B cell (primary cell): Measurements from ENCODE around the gene LAMA3. TPM values are rescaled to one million over a fixed set of nuclear protein-coding genes. Genes with fewer than 3 reads are reported as not detected.

ENCODE experiments used
- ATAC-seq: fragments of 200-7000 bp; cut with Tn5 transposase; one replicate; pipeline ENCODE4 v1.10.0; 2021; ENCODE audit warnings: low read depth, mild to moderate bottlenecking, moderate number of reproducible peaks, moderate library complexity
- CTCF ChIA-PET: fragments of 350-600 bp; sonication (Branson Sonifier 250); formaldehyde crosslinking; loops from one replicate; lab custom pipeline; 2021; ENCODE audit warnings: antibody characterized with exemption, inconsistent platforms; lab: Charles Lee
- POLR2A ChIA-PET: fragments of 350-600 bp; sonication (Branson Sonifier 250); formaldehyde crosslinking; loops from one replicate; lab custom pipeline; 2021; ENCODE audit warnings: antibody characterized with exemption; lab: Charles Lee
- DNase-seq: peaks from one replicate; pipeline ENCODE4 v3.0.0; 2013
- H2AFZ ChIP-seq: 2 replicates; pipeline ENCODE4 v1.6.1; 2012; ENCODE audit warnings: mild to moderate bottlenecking, low read depth, low read length; ENCODE audit not compliant: insufficient read depth, poor library complexity, severe bottlenecking
- H3K27ac ChIP-seq, 2 donors: 1 replicate in 1 of 2; 2 replicates in 1 of 2; pipeline ENCODE4 v1.5.1; 2012 to 2013; ENCODE audit warnings: low read length in 2 of 2, mild to moderate bottlenecking in 2 of 2, moderate library complexity in 1 of 2
- H3K27me3 ChIP-seq, 4 experiments: fragments of 200-600 bp in 1 of 4; sonication (generic) in 1 of 4; replicated peaks in 1 of 4; 1 replicate in 2 of 4; 2 replicates in 2 of 4; pipeline versions ENCODE4 v1.6.1 to v1.7.0; 2013 to 2016; ENCODE audit warnings: low read length in 3 of 4, mild to moderate bottlenecking in 2 of 4, mixed read lengths in 1 of 4, moderate library complexity in 1 of 4; ENCODE audit not compliant: insufficient read depth in 4 of 4, control insufficient read depth in 3 of 4; ENCODE audit errors: control extremely low read depth in 1 of 4
- H3K36me3 ChIP-seq, 2 experiments: replicated peaks in 1 of 2; 1 replicate in 1 of 2; 2 replicates in 1 of 2; pipeline versions ENCODE4 v1.6.1 to v1.7.1; 2013; ENCODE audit warnings: low read length in 1 of 2; ENCODE audit not compliant: insufficient read depth in 2 of 2, control insufficient read depth in 1 of 2; ENCODE audit errors: control extremely low read depth in 1 of 2, extremely low read depth in 1 of 2
- H3K4me1 ChIP-seq, 2 donors: fragments of 200-600 bp in 1 of 2; sonication (generic) in 1 of 2; 1 replicate in 1 of 2; 2 replicates in 1 of 2; pipeline versions ENCODE4 v1.5.1 to v1.6.1; 2013 to 2017; ENCODE audit warnings: low read length in 2 of 2; ENCODE audit not compliant: control insufficient read depth in 2 of 2, insufficient read depth in 2 of 2
- H3K4me2 ChIP-seq: replicated peaks from 2 replicates; pipeline ENCODE3; 2012; ENCODE audit warnings: mild to moderate bottlenecking, low read depth, low read length; ENCODE audit not compliant: poor library complexity, severe bottlenecking
- H3K4me3 ChIP-seq, 5 experiments: fragments of 200-600 bp in 1 of 5; sonication (generic) in 1 of 5; 1 replicate in 3 of 5; 2 replicates in 2 of 5; pipeline versions ENCODE4 v1.5.1 to v1.7.0; 2011 to 2016; ENCODE audit warnings: low read length in 4 of 5, mild to moderate bottlenecking in 4 of 5, low read depth in 2 of 5, control low read depth in 1 of 5, moderate library complexity in 1 of 5; ENCODE audit not compliant: insufficient read depth in 1 of 5; ENCODE audit errors: control extremely low read depth in 1 of 5, extremely low read depth in 1 of 5
- H3K79me2 ChIP-seq: fragments of 200-600 bp; sonication (generic); one replicate; pipeline ENCODE4 v1.6.0; 2016; ENCODE audit warnings: low read length; ENCODE audit not compliant: control insufficient read depth, insufficient read depth
- H3K9ac ChIP-seq: fragments of 200-600 bp; sonication (generic); 2 replicates; pipeline ENCODE4 v1.6.1; 2017; ENCODE audit warnings: mild to moderate bottlenecking, low read length, moderate library complexity
- H3K9me3 ChIP-seq, 3 donors: one replicate each; pipeline versions ENCODE4 v1.6.1 to v1.7.1; 2013; ENCODE audit warnings: low read length in 2 of 3; ENCODE audit not compliant: control insufficient read depth in 2 of 3, insufficient read depth in 1 of 3; ENCODE audit errors: control extremely low read depth in 1 of 3
- H4K20me1 ChIP-seq: 2 replicates; pipeline ENCODE4 v1.6.0; 2012; ENCODE audit warnings: mild to moderate bottlenecking, low read length; ENCODE audit not compliant: insufficient read depth, control insufficient read depth, poor library complexity, severe bottlenecking
- H3K27ac Mint-ChIP-seq: one replicate; pipeline ENCODE4 v1.8.0; 2021; ENCODE audit warnings: mixed read lengths
- H3K27me3 Mint-ChIP-seq: one replicate; pipeline ENCODE4 v1.8.0; 2021; ENCODE audit warnings: mixed read lengths
- H3K4me1 Mint-ChIP-seq: one replicate; pipeline ENCODE4 v1.8.0; 2021; ENCODE audit warnings: mixed read lengths
- H3K4me3 Mint-ChIP-seq: one replicate; pipeline ENCODE4 v1.8.0; 2021; ENCODE audit warnings: mixed read lengths
- H3K9me3 Mint-ChIP-seq: one replicate; pipeline ENCODE4 v1.8.0; 2022; ENCODE audit warnings: mixed read lengths; ENCODE audit not compliant: insufficient read depth
- CTCF ChIP-seq: fragments of 200-600 bp; IDR thresholded peaks from one replicate; pipeline ENCODE4 v1.8.0; 2022; ENCODE audit warnings: antibody characterized with exemption, mild to moderate bottlenecking
- EZH2 ChIP-seq: IDR thresholded peaks from 2 replicates; pipeline ENCODE4 v1.6.1; 2012; ENCODE audit warnings: borderline replicate concordance, low read depth, mild to moderate bottlenecking, moderate library complexity, low read length; ENCODE audit not compliant: insufficient read depth, poor library complexity, severe bottlenecking
- WGBS: methylation state at CpG from one replicate; pipeline ENCODE4 v1.1.5; 2013; ENCODE audit warnings: missing lambda C conversion rate; ENCODE audit not compliant: insufficient coverage; 5-methylcytosine and 5-hydroxymethylcytosine counted together
- intact Hi-C: fragments of 100-400 bp; cut with micrococcal nuclease; formaldehyde crosslinking; loops from one replicate; pipeline ENCODE4 v1.10.0; 2022
- polyA plus RNA-seq: library from polyadenylated mRNA; depleted of rRNA; stranded (reverse); fragments of >200 nt; gene quantifications from 2 replicates; pipeline ENCODE4 v1.2.3, GENCODE V29; 2012
- total RNA-seq, 2 donors: library from RNA; stranded (reverse); fragments of 120-200 nt in 1 of 2; gene quantifications; 1 replicate in 1 of 2; 2 replicates in 1 of 2; pipeline versions ENCODE4 v1.2.3 to v1.2.4, GENCODE V29; 2013 to 2022

LAMA3 gene
- total and polyA plus RNA-seq, 2 donors (not counting 1 experiment from before 2014, with no cell fraction given), result 0.03 to 0.32 TPM

- H4K20me1 ChIP-seq, result no peaks in the 10 kb centered on the region
- H3K27ac ChIP-seq, result no peak overlapping the region
- Mint-ChIP-seq H3K27me3 (no peaks in the 10 kb centered on the region), H3K9me3 (no peaks in the 10 kb centered on the region), H3K4me3 (no peak overlapping the region), H3K4me1 (no peaks in the 10 kb centered on the region), H3K27ac (no peak overlapping the region)
- no peak for DNase-seq
- H3K4me3 ChIP-seq, result no peak overlapping the region
- no peaks in the 10 kb centered on the region for H3K27me3 ChIP-seq
- H3K4me2 ChIP-seq, result no peak overlapping the region
- no peaks in the 10 kb centered on the region for H3K79me2 ChIP-seq
- no peak for ATAC-seq
- H3K36me3 ChIP-seq, result no peaks in the 10 kb centered on the region
- WGBS, result 89% methylated on average over 3 of the region's 6 CpGs
- POLR2A ChIA-PET, result no interaction called here
- intact Hi-C loops, result no loop called here
- TF ChIP-seq CTCF (no peak), EZH2 (no peak)
- H3K9ac ChIP-seq, result no peak overlapping the region
- H3K4me1 ChIP-seq, result no peaks in the 10 kb centered on the region
- H3K9me3 ChIP-seq, result peaks cover 0 to 6% (median 3%) of the 10 kb centered on the region in 3 donors
- H2AFZ ChIP-seq, result no peak overlapping the region
- CTCF ChIA-PET, result no interaction called here
Observed at GRCh38 chr18:23793985-23794867, 105.0 kb downstream of the LAMA3 start.

- Histone ChIP-seq H3K4me1 (no peaks in the 10 kb centered on the region), H3K4me2 (no peak overlapping the region), H3K36me3 (no peaks in the 10 kb centered on the region), H3K9me3 (no peaks in the 10 kb centered on the region), H3K9ac (no peak overlapping the region), H3K27me3 (no peaks in the 10 kb centered on the region), H3K27ac (no peak overlapping the region), H3K4me3 (no peak overlapping the region), H4K20me1 (no peaks in the 10 kb centered on the region), H3K79me2 (no peaks in the 10 kb centered on the region), H2AFZ (no peak overlapping the region)
- Mint-ChIP-seq H3K9me3 (no peaks in the 10 kb centered on the region), H3K4me3 (no peak overlapping the region), H3K27me3 (peaks cover 14% of the 10 kb centered on the region), H3K4me1 (no peaks in the 10 kb centered on the region), H3K27ac (no peak overlapping the region)
- DNase-seq (no peak), ATAC-seq (no peak)
- WGBS, result 82% methylated on average over 4 of the region's 7 CpGs
- ChIA-PET POLR2A (no interaction called here), CTCF (no interaction called here)
- TF ChIP-seq CTCF, result no peak
- no peak for TF ChIP-seq EZH2
- intact Hi-C loops, result no loop called here
Observed at GRCh38 chr18:23798249-23798648, 109.0 kb downstream of the LAMA3 start.
